NCI-H2196 treated with DMSO at 0.1 percent for 48 hours (cell line): Measurements from ENCODE around the gene ADAM11.
A peak's percentile ranks its signal among the peaks of the same experiment; 100 is the strongest.

Experiments used
- DNase-seq: peaks from one replicate; lab custom pipeline; 2025; ENCODE audit not compliant: unreplicated experiment; lab: John Stamatoyannopoulos, UW

The ADAM11 gene

DNA sequence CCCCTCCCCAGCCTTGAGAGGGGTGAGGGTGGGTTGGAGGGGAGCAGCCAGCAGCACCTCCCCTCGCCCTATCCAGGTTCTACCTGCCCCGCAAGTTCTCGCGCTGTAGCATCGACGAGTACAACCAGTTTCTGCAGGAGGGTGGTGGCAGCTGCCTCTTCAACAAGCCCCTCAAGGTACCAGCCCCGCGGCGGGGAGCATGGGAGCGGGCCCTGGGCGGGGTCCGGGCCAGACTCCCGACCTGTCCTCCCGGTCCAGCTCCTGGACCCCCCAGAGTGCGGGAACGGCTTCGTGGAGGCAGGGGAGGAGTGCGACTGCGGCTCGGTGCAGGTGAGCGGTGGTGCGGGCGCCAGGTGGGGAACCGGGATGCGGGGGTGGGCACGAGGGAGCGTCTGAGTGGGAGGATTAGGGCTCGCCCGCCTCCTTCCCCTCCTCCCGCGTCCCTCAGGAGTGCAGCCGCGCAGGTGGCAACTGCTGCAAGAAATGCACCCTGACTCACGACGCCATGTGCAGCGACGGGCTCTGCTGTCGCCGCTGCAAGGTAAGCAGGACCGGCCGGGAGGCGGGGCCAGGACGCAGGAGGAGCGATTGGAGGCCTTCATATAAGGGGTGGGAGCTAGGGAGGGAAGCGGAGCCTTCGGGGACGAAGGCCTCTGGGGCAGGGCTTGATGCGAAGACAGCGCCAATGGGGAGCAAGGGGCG is 16.5 kb downstream of the ADAM11 start:
- peak; percentile 96 for DNase-seq

DNA sequence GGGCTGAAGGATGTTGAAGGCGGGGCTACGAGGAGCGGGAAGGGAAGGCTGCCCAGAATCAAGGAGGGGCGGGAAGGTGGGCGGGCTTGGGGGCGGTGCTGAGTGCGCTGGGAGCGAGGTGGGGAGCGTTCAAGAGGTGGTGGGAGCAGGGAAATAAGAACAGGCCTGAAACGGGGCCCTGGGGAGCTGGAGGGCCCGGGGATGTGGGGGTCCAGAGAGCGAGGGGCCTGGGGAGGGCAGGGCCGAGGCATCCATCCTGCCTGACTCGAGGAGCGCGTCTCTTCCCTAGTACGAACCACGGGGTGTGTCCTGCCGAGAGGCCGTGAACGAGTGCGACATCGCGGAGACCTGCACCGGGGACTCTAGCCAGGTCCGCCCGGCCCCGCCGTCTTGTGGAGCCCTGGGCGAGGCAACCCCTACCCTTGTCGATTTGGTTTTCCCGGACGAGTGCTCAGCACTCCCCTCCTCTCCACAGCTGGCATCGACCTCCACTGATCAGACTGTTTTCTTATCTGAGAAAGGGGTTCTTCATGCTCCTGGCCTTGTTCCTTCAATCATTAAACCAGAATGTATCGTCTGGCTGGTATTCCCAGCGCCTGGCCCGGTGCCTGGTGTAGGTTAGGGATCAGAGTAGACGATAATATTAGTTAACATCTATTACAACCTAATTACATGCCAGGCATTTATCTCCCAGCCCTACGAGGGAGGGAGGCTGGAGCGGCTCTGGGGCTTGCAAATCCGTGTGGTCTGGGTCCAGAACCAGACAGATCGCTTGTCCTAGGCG is 17.2 kb downstream of the ADAM11 start:
- DNase-seq, result no peak

DNA sequence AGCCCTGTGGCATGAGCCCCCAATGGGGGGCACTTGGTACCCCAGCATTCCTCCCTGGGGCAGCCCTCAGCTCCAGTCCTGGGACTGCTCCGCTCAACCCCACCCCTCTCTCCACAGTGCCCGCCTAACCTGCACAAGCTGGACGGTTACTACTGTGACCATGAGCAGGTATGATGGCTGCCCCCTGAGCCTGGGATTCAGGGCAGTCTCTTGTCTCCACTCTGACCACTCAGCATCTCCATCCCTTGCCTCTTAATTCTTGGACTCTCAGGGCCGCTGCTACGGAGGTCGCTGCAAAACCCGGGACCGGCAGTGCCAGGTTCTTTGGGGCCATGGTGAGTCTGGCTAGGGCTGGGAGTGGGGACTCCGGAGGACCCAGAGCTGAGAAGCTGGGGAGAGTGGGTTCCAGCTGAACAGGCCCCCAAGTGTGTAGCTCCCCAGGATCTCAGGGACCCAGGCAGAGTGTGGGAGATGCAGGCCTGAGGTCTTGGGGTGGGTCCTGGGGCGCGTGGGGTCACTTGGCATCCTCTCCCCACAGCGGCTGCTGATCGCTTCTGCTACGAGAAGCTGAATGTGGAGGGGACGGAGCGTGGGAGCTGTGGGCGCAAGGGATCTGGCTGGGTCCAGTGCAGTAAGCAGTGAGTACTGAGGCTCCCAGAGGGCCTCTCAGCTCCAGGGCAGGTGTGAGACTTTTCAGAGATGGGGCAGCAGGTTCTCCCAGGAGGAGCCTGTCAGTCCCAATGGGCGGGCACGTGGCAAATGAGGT is 18.0 kb downstream of the ADAM11 start:
- DNase-seq, result no peak

DNA sequence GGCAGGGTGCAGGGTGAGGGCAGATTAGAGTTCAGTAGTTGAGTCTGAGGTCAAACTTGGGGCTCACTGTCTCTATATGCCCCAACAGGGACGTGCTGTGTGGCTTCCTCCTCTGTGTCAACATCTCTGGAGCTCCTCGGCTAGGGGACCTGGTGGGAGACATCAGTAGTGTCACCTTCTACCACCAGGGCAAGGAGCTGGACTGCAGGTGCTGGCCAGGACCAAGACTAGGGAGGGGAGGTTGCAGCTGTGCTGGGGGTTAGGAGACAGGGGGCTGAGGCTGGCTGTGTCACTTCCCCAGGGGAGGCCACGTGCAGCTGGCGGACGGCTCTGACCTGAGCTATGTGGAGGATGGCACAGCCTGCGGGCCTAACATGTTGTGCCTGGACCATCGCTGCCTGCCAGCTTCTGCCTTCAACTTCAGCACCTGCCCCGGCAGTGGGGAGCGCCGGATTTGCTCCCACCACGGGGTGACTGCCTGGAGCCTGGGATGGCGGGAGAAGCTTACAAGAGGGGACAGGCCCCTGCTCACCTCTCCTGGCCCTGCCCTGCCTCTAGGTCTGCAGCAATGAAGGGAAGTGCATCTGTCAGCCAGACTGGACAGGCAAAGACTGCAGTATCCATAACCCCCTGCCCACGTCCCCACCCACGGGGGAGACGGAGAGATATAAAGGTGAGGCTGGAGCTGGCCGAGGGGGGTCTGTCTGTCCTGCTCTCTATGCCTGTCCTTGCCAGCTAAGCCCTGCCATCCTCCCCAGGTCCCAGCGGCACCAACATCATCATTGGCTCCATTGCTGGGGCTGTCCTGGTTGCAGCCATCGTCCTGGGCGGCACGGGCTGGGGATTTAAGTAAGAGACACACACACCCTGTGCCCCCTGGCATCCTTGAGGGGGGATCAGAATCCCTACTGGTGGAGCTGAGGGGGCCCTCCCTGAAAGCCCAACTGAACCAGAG is 18.9 kb downstream of the ADAM11 start:
- no peak for DNase-seq

DNA sequence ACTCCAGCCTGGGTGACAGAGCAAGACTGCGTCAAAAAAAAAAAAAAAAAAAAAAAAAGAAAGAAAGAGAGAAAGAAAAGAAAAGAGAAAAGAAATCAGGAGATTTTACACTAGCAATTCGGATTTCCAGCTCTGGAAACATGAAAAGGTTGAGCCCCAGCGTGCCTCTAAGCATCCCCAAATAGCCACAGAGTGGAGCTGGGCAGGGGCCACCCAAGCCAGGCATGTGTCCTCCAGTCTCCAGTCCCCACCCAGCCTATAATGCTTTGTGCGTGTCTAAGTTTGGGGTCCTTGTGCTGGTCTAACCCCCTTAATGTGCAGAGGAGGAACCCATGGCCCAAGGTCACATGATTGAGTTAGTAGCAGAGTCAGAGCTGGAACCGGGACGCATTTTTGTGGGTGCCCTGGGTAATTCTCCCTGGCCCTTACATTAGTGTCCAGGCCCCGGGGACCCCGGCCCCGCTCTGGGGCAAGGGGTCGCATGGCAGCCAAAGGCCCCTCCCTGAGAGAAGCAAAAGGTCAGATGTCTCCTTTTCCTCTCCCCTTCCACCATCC is 19.9 kb downstream of the ADAM11 start:
- DNase-seq, result no peak

DNA sequence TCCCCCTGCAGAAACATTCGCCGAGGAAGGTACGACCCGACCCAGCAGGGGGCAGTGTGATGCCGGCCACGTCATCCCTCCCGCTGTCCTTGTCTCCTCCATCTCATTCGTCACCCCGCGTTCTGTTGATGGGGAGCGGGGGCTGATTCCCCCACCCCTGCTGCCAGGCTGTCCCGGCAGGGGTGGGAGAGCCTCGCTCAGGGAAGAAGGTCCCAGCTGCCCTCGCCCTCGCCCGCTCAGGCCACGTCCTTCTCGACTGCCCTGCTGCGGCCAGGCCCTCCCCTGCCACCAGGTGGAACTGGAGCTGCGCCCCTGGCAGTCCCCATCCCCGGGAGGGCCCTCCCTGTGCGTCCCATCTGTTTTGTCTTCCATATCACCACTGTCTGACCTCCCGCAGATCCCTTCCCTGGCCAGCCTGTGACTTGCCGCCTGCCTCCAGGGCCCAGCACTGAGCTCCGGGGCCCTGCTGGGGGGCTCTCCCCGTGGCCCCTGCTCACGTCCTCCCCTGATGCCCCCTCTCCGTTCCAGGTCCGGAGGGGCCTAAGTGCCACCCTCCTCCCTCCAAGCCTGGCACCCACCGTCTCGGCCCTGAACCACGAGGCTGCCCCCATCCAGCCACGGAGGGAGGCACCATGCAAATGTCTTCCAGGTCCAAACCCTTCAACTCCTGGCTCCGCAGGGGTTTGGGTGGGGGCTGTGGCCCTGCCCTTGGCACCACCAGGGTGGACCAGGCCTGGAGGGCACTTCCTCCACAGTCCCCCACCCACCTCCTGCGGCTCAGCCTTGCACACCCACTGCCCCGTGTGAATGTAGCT is 20.6 kb downstream of the ADAM11 start:
- DNase-seq, result peak; percentile 68

DNA sequence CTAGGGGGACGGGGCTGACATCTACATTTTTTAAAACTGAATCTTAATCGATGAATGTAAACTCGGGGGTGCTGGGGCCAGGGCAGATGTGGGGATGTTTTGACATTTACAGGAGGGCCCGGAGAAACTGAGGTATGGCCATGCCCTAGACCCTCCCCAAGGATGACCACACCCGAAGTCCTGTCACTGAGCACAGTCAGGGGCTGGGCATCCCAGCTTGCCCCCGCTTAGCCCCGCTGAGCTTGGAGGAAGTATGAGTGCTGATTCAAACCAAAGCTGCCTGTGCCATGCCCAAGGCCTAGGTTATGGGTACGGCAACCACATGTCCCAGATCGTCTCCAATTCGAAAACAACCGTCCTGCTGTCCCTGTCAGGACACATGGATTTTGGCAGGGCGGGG is 21.4 kb downstream of the ADAM11 start:
- no peak for DNase-seq

DNA sequence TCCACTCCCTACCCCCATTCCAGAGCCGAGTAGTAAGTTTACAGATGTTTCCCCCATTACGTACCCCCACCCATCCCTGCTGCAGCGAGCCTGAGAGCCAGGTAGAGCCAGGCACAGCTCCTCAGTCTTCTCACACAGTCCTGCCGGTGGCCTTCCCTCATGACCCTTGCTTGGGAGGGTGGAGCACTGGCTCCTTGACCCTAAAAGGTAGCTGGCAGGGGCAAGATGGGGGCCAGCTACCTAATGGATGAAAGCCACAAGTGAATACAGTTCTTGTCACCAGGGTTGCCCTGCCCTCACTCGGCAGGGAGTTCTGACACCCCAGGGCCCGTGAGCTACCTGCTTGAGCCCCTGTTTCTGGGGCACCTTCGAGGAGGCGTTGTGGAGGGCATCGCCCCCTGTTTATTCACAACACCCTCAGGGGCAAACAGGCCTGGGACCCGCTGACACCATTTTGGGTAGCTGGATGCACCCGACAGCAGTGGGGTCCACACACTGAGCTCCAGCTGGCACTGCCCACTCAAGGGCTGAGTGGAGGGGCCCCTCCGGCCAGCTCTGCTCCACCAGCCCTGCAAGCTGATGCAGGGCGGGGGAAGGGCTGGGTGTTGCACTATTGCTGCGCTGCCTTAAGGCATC is 22.2 kb downstream of the ADAM11 start:
- DNase-seq, result no peak

DNA sequence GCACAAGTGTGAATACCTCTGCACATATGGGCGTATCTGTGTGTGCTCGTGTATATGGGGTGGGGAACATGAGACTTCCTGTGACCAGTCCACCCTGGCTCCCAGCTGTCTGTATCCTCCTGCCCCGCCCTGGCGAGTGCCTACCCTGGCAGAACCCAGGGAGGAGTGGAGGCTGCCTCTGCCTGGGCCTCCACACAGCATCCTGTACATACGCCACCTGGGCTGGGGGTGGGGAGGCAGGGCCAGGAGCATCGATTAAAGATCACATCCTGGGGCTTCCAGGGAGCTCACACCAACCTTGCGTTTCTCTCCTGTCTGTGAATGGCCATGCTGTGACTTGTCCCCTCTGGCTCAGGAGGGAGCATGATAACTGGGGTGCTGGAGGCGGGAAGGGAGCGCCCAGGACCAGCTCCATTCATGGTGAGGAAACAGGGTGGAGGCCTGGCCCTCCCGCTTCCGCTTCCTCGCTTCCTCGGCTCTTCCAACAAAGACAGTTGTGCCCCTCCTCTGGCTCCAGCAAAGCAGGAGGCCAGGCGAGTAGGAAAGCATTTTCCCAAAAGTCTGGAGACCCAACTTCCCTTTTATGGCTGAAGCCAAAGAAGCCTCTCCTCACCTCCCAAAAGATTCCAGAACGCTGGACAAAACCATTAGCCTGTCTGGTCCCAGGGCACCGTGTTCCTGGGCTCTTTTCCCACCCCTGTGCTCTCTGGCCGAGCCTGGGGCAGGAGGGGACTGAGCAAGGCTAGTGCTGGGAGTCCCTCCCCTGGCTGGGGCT is 22.9 kb downstream of the ADAM11 start:
- no peak for DNase-seq

DNA sequence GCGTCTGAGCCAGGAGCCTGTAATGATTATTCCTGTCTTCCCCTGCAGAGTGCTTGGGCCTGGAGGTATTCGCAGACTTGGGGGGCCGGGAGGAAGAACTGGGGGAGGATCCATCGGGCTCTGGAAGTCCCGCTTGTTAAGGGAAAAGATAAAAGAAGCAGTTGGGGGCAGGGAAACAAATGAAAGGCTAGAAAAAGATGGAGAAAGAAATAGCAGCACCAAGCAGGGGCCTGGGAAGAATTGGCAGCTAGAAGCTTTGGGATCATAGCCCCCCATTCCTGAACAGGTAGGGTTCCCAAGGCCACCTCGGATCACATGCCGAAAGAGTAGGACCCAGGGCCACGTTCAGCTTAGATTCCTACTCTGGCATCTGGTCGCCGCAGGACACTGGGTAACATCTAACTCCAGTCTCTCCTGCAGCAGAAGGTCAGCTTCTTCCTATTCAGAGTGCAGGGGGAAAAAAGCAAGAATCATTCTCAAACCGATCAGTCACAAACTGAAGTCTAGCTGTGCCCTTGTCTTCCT is 23.6 kb downstream of the ADAM11 start:
- DNase-seq, result no peak

DNA sequence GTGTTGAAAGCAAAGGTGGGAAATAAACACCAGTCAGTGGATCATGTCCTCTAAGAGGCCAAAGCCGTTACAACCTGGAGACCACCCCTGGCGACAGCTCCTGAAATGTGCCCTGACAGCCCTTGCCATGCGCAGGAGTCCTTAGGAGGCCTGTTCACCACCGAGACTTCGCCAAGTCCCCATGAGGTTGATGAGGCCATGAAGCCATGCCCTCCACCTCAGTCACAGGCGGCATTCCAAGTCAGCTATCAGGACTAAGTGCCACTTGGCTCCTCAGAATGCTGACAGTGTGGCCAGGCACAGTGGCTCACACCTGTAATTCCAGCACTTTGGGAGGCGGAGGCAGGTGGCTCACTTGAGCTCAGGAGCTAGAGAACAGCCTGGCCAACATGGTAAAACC is 27.1 kb downstream of the ADAM11 start:
- no peak for DNase-seq

DNA sequence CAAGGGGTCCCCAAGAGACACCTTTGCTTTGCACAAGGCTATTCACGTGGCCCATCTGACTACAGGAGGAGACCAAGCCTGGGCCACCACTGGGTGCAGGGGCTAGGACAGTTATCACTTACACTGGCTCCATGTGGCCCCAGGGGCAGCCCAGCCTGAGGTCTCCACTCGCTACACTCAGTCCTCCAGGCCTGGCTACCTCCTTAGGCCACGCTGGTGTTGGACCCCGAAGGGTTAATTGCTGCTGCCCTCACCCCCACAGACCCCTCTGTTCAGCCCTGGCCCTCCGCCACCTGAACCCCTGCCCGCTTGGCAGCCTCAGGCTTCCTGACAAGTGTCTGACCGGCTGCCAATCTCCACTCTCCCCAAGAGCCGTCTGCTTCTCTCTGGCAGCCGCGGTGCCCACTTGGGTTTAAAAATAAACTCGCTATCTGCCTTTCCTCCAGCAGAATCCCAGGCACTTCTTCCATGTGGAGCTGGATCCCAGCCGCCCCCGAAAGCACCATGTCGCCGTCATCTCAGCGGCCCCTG is 27.8 kb downstream of the ADAM11 start:
- DNase-seq, result no peak

DNA sequence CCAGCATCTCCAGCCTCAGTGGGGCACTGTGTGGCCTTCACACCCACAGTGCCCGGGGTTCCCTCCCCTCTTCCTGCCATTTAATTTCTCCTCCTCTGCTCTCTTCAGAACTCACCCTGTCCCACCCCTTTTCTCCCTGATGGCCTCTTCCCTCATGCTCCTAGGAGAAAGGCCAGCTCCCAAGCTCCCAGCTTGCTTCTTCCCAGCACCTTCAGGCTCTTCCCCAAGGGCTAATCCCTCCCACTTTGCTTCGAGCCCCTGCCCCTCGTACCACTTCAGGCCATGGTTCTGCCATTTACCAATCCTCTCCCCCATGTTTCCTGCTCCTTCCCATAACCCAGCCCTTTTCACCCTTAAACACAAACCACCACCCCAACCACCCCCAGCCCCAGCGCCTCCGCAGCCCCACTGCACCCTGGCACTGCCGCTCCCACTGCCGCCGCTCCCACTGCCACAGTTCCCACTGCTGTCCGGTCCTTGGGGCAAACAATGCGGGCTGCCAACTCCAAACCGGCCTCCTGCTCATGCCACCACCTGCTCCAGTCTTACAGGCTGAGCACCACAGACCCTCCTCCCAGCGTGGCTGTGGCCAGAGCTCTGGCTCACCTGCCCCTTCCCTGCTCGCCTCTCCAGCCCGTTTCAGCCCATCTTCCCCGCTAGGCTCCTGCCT is 28.6 kb downstream of the ADAM11 start:
- DNase-seq, result no peak

DNA sequence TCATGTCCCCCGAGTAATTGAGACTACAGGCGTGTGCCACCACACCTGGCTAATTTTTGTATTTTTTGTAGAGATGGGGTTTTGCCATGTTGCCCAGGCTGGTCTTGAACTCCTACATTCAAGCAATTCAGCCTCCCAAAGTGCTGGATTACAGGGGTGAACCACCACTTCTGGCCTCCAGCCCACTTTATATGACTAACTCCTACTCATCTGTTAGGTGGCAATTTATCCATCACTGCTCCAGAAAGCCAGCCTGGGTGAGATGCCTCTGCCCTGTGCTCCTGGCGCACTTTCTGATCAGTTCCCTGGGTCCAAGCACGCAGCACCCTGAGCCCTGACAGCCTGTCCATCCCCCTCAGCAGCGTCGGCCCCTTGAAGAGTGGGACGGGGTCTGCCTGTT is 29.4 kb downstream of the ADAM11 start:
- no peak for DNase-seq

DNA sequence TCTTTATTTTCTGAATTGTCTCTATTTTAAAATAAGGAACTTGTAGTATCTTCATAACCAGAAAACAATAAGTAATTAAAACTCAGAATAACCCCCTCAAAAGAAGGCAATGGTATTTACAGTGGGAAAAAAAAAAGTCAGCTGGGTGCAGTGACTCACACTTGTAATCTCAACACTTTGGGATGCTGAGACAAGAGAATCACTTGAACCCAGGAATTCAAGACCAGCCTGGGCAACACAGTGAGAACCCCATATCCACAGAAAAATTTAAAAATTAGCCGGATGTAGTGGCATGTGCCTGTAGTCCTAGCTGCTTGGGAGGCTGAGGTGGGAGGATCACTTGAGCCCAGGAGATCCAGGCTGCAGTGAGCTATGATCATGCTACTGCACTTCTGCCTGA is 33.5 kb downstream of the ADAM11 start:
- DNase-seq, result no peak

DNA sequence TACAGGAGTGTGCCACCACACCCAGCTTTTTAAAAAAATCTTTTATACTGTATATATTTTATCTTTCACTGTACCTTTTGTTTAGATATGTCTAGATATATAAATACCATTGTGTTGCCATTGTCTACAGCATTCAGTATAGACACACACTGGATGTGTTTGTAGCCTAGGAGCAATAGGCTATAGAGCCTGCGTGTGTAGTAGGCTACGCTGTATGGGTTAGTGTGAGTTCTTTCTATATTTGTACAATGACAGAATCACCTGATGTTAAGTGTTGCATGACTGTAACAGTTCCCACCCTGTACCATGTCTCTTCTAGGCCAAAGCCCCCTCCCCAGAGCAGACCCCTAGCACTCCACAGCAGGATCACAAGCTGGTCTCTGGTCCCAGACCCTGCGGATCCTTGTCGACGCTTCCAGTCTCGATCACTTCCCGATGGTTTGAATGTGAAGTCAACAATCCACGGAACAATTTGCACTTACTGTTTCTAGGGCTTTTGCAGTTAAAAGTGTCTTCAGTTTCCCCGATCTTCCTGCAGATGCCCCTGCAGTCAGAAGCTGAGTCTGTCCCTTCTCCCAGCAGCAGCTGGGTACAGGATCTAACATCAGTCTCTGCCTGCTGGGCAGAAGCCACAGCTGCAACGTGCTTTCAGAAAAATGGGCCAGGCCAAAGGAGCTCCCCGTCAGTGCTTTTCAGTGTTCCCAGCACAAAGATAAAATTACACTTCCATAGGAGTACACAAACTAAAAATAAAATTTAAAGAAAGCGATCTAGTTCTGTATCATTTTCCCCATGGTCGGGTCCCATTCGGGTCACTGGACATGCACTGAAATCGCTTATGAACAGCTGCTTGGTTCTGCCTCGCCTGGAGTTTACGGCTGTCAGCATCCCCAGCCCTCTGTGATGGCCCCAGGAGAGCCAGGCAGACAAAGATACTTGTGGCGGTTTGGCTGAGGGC is 35.4 kb downstream of the ADAM11 start:
- DNase-seq, result no peak
